HG03064 (cell line): ENCODE results near the gene HHEX.
"Not testable (repeated sequence)": the region's sequence is repeated elsewhere in the genome, so short reads cannot be mapped to it uniquely, and the experiment has no call there.

Experiments used
- ATAC-seq: cut with Tn5 transposase; IDR thresholded peaks from one replicate; pipeline ENCODE4 v1.9.1; 2021; ENCODE audit warnings: low read depth; ENCODE audit not compliant: unreplicated experiment

Gene HHEX

DNA sequence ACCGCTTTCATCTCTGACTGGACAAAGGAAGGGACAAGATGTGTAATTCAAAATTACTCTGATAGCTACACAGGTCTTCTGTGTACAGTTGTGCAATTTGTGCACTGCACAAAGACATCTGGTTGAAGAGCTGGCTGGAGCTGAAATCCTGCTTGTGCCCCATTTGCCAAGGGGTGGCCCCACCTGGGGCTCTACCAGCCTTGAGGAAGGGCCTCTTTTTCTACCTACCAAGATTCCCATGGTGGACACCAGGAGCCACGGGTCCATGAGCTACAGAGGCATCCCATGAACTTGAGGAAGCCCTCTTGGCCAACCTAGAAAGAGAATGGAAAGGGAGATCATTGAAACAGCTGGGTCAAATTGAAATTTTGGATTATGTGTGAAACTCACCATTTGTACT is 43.2 kb downstream of the HHEX start:
- ATAC-seq, result no peak

GRCh38 chr10:92734301-92734700 is 44.5 kb downstream of the HHEX start:
- no peak for ATAC-seq

DNA sequence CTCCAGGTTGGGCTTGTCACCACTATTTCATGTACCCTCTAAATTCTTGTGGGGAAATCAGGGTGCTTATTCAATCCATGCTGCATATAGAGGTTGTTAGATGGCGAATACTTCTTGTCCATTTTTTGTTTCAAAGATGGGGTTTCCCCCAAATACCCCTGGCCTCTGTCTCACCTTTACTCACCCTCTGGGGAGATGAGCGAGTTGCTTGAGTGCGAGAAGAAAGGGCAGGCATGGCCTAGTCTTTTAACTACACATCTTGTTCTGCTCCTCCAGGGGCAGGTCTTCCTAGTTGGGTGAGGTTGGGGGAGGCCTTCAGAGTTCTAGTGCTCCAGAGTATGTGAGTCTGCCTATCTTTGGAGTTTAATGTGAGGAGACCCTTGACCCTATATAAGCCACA is 46.2 kb downstream of the HHEX start:
- ATAC-seq, result no peak

DNA sequence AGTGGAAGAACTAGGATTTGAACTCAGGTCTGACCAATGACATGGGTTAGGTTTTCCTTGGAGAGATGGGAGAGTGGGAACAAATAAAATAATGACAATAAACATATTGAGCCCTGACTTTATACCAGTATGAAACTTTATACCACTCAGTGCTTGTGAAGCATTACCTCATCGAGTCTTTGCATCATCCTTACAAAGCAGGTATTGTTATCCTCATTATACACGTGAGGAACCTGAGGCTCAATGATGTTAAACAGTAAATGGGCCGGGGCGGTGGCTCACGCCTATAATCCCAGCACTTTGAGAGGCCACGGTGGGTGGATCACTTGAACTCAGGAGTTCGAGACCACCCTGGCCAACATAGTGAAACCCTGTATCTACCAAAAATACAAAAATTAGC is 47.7 kb downstream of the HHEX start:
- ATAC-seq, result no peak

DNA sequence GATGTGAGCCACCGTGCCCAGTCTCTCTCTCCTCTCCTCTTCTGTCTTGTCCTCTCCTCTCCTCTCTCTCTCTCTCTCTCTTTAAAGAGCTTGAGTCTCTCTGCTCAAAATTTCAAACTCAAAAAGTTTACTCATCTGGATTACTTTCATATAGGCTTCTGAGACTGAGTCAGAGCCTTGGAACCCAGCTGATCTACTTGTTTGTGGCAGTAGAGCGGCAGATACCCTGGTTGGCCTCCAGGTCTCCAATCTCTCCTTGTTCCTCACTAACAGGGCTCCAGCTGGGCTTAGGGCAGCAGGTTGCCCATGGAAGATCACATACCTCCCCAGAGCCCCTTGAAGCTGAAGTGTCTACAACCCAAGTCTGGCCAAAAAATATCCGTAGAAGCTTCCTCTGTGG is 51.0 kb downstream of the HHEX start:
- ATAC-seq, result no peak

- ATAC-seq, result not testable (repeated sequence)
Observed at GRCh38 chr10:92741741-92742140, 52.0 kb downstream of the HHEX start.

- peak; percentile 98 for ATAC-seq
Observed at GRCh38 chr10:92742331-92743228, 52.8 kb downstream of the HHEX start.
